Astrocyte (in vitro differentiated cells and primary cell): ENCODE results near the gene STX1A. TPM values are rescaled to one million over a fixed set of nuclear protein-coding genes. Genes with fewer than 3 reads are reported as not detected.
"Not testable (repeated sequence)": the region's sequence is repeated elsewhere in the genome, so short reads cannot be mapped to it uniquely, and the experiment has no call there.

ENCODE experiments used
- DNase-seq: peaks from one replicate; pipeline ENCODE4 v3.0.0-alpha.2; 2010; ENCODE audit warnings: low read depth
- FAIRE-seq: peaks from 2 replicates; lab custom pipeline; 2011; peaks lifted over from hg19 to GRCh38; lab: Jason Lieb, UNC
- H2AFZ ChIP-seq: 2 replicates; pipeline ENCODE4 v1.6.0; 2012; ENCODE audit warnings: low read depth, low read length, inconsistent platforms
- H3K27ac ChIP-seq: 2 replicates; pipeline ENCODE4 v1.5.1; 2011; ENCODE audit warnings: low read depth, low read length, inconsistent platforms
- H3K27me3 ChIP-seq: 2 replicates; pipeline ENCODE4 v1.6.0; 2011; ENCODE audit warnings: low read length, inconsistent platforms; ENCODE audit not compliant: insufficient read depth
- H3K36me3 ChIP-seq: 2 replicates; pipeline ENCODE4 v1.5.1; 2011; ENCODE audit warnings: low read length, inconsistent platforms; ENCODE audit not compliant: insufficient read depth
- H3K4me1 ChIP-seq: 2 replicates; pipeline ENCODE4 v1.5.1; 2011; ENCODE audit warnings: low read length, inconsistent platforms; ENCODE audit not compliant: insufficient read depth
- H3K4me2 ChIP-seq: 2 replicates; pipeline ENCODE4 v1.6.0; 2012; ENCODE audit warnings: low read length, inconsistent platforms
- H3K4me3 ChIP-seq: 2 replicates; pipeline ENCODE4 v1.5.1; 2011; ENCODE audit warnings: low read depth, mild to moderate bottlenecking, low read length, inconsistent platforms; ENCODE audit not compliant: insufficient read depth
- H3K79me2 ChIP-seq: 2 replicates; pipeline ENCODE4 v1.6.0; 2012; ENCODE audit warnings: mild to moderate bottlenecking, low read length, inconsistent platforms; ENCODE audit not compliant: insufficient read depth
- H3K9ac ChIP-seq: 2 replicates; pipeline ENCODE4 v1.6.0; 2012; ENCODE audit warnings: mild to moderate bottlenecking, low read length, inconsistent platforms
- H3K9me3 ChIP-seq: 2 replicates; pipeline ENCODE4 v1.5.1; 2012; ENCODE audit warnings: low read depth, mild to moderate bottlenecking, low read length, inconsistent platforms; ENCODE audit not compliant: insufficient read depth
- H4K20me1 ChIP-seq: 2 replicates; pipeline ENCODE4 v1.6.0; 2012; ENCODE audit warnings: low read length, inconsistent platforms; ENCODE audit not compliant: insufficient read depth
- H3K27ac Mint-ChIP-seq: one replicate; pipeline ENCODE4 v1.8.0; 2021; ENCODE audit warnings: mild to moderate bottlenecking, mixed read lengths; ENCODE audit not compliant: unreplicated experiment
- H3K27me3 Mint-ChIP-seq: one replicate; pipeline ENCODE4 v1.8.0; 2021; ENCODE audit warnings: low read depth, mixed read lengths; ENCODE audit not compliant: unreplicated experiment
- H3K36me3 Mint-ChIP-seq: one replicate; pipeline ENCODE4 v1.8.0; 2021; ENCODE audit warnings: low read depth, mixed read lengths; ENCODE audit not compliant: unreplicated experiment
- H3K4me1 Mint-ChIP-seq: one replicate; pipeline ENCODE4 v1.8.0; 2021; ENCODE audit warnings: low read depth, mixed read lengths; ENCODE audit not compliant: unreplicated experiment
- H3K4me3 Mint-ChIP-seq: one replicate; pipeline ENCODE4 v1.8.0; 2021; ENCODE audit warnings: mild to moderate bottlenecking, moderate library complexity, mixed read lengths; ENCODE audit not compliant: unreplicated experiment
- H3K9me3 Mint-ChIP-seq: one replicate; pipeline ENCODE4 v1.8.0; 2021; ENCODE audit warnings: mild to moderate bottlenecking, mixed read lengths; ENCODE audit not compliant: unreplicated experiment
- CTCF ChIP-seq: IDR thresholded peaks from 2 replicates; pipeline ENCODE4 v1.5.1; 2011; ENCODE audit warnings: low read depth, mild to moderate bottlenecking, inconsistent platforms, low read length, moderate library complexity; ENCODE audit not compliant: insufficient read depth
- EZH2 ChIP-seq: IDR thresholded peaks from 2 replicates; pipeline ENCODE4 v1.6.1; 2012; ENCODE audit warnings: mild to moderate bottlenecking, low read length, inconsistent platforms; ENCODE audit not compliant: insufficient read depth
- total RNA-seq: library from RNA; stranded (reverse); gene quantifications from 2 replicates; pipeline ENCODE4 v1.2.1, GENCODE V29; 2021

Gene STX1A
- total RNA-seq, 1 donor from 2014 or later, result 19.7 TPM

DNA sequence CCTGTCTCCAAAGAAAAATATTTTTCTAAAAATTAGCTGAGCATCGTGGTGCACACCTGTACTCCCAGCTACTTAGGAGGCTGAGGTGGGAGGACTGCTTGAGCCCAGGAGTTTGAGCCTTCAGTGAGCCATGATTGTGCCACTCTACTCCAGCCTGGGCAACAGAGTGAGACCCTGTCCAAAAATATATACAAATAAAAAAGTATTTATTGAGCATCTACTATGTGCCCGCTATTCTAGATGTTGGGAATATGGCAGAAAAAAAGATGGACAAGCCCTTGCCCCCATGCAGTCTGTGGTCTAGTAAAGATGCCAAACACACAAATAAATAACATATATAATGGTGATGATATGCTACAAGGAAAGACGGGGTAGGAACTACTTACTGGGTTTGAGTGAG, 4.3 kb upstream of the STX1A start:
- no peak overlapping the region for H3K4me3 ChIP-seq
- H3K4me2 ChIP-seq, result no peak overlapping the region
- Mint-ChIP-seq H3K27ac (no peak overlapping the region), H3K9me3 (no peaks in the 10 kb centered on the region), H3K4me1 (no peaks in the 10 kb centered on the region), H3K27me3 (peaks cover 15% of the 10 kb centered on the region), H3K4me3 (no peak overlapping the region), H3K36me3 (no peaks in the 10 kb centered on the region)
- FAIRE-seq (no peak), DNase-seq (no peak)
- peaks cover under 1% of the 10 kb centered on the region for H4K20me1 ChIP-seq
- H3K36me3 ChIP-seq, result no peaks in the 10 kb centered on the region
- no peaks in the 10 kb centered on the region for H3K4me1 ChIP-seq
- no peak overlapping the region for H2AFZ ChIP-seq
- H3K27ac ChIP-seq, result no peak overlapping the region
- no peak overlapping the region for H3K9ac ChIP-seq
- H3K27me3 ChIP-seq, result no peaks in the 10 kb centered on the region
- peaks cover 6% of the 10 kb centered on the region for H3K79me2 ChIP-seq
- no peaks in the 10 kb centered on the region for H3K9me3 ChIP-seq
- no peak for TF ChIP-seq CTCF
- no peak for TF ChIP-seq EZH2

DNA sequence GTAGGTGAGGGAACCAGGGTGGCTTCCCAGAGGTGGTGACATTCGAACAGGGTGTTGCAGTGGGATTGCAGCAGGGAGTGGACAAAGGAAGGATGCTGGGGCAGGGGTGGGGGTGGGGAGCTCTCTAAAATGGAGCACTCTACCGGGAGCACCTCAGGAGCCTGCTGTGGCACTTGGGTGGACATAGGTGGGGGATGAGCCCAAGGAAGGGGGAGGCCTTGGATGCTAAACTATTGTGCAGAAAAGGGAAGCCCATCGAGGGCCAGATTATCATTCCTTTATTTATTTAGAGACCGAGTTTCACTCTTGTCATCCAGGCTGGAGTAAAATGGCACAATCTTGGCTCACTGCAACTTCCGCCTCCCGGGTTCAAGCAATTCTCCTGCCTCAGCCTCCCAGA, 3.3 kb upstream of the STX1A start:
- Histone ChIP-seq H3K27ac (no peak overlapping the region), H3K27me3 (no peaks in the 10 kb centered on the region), H3K4me2 (no peak overlapping the region), H3K4me1 (peaks cover 5% of the 10 kb centered on the region), H3K36me3 (no peaks in the 10 kb centered on the region), H3K4me3 (no peak overlapping the region), H3K79me2 (peaks cover 17% of the 10 kb centered on the region), H2AFZ (no peak overlapping the region), H4K20me1 (peaks cover 10% of the 10 kb centered on the region), H3K9ac (no peak overlapping the region), H3K9me3 (no peaks in the 10 kb centered on the region)
- peaks cover 15% of the 10 kb centered on the region for H3K27me3 Mint-ChIP-seq
- no peak overlapping the region for H3K27ac Mint-ChIP-seq
- TF ChIP-seq EZH2, result no peak
- no peak for TF ChIP-seq CTCF
- FAIRE-seq (no peak), DNase-seq (no peak)
- no peaks in the 10 kb centered on the region for H3K36me3 Mint-ChIP-seq
- no peaks in the 10 kb centered on the region for H3K9me3 Mint-ChIP-seq
- no peak overlapping the region for H3K4me3 Mint-ChIP-seq
- peaks cover 4% of the 10 kb centered on the region for H3K4me1 Mint-ChIP-seq

DNA sequence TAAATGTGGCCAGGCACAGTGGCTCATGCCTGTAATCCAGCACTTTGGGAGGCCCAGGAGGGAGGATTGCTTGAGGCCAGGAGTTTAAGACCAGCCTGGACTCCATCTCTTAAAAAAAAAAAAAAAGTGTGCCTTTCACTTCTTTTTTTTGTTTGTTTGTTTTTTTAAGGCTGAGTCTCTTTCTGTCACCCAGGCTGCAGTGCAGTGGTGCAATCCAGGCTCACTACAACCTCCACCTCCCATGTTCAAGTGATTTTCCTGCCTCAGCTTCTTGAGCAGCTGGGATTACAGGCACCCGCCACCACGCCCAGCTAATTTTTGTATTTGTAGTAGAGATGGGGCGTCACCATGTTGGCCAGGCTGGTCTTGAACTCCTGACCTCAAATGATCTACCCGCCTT, 2.7 kb upstream of the STX1A start:
- H3K4me1 Mint-ChIP-seq, H3K4me3 ChIP-seq, H3K9ac ChIP-seq, H3K4me3 Mint-ChIP-seq, DNase-seq, H3K9me3 ChIP-seq, H3K9me3 Mint-ChIP-seq, H3K27me3 ChIP-seq, H3K36me3 Mint-ChIP-seq, H2AFZ ChIP-seq, H3K4me2 ChIP-seq, H3K27ac Mint-ChIP-seq, FAIRE-seq, H3K36me3 ChIP-seq, H3K27ac ChIP-seq: not testable (repeated sequence)
- Histone ChIP-seq H3K4me1 (peaks cover 11% of the 10 kb centered on the region), H4K20me1 (peaks cover 16% of the 10 kb centered on the region), H3K79me2 (peaks cover 23% of the 10 kb centered on the region)
- H3K27me3 Mint-ChIP-seq, result peaks cover 15% of the 10 kb centered on the region
